HepG2 (cell line): ENCODE measurements around the gene TRMU. TPM values are rescaled to one million over a fixed set of nuclear protein-coding genes. Genes with fewer than 3 reads are reported as not detected.

ENCODE experiments used
- AGO1 ChIP-seq: fragments of 200-400 bp; formaldehyde crosslinking; IDR thresholded peaks from 2 replicates; pipeline ENCODE4 v1.6.1; 2017; ENCODE audit warnings: mild to moderate bottlenecking, low read depth, low read length, moderate library complexity; ENCODE audit not compliant: poor library complexity, severe bottlenecking
- CBX1 ChIP-seq: IDR thresholded peaks from one replicate; pipeline ENCODE4 v1.6.1; 2016; ENCODE audit warnings: antibody characterized with exemption, low read depth
- CERS6 ChIP-seq: sonication (generic); formaldehyde crosslinking; IDR thresholded peaks from 2 replicates; pipeline ENCODE4 v1.5.0; 2020; ENCODE audit warnings: missing genetic modification reagents
- CTCF ChIP-seq: sonication (generic); formaldehyde crosslinking; IDR thresholded peaks from 2 replicates; pipeline ENCODE4 v1.5.0; 2020; ENCODE audit warnings: mild to moderate bottlenecking, missing genetic modification reagents, moderate library complexity
- ERF ChIP-seq: IDR thresholded peaks from 2 replicates; pipeline ENCODE4 v1.6.1; 2018; ENCODE audit warnings: missing biosample characterization, missing genetic modification reagents
- GZF1 ChIP-seq: sonication (generic); formaldehyde crosslinking; IDR thresholded peaks from 2 replicates; pipeline ENCODE4 v1.5.1; 2020; ENCODE audit warnings: mild to moderate bottlenecking, missing genetic modification reagents
- HDAC2 ChIP-seq: sonication (generic); formaldehyde crosslinking; IDR thresholded peaks from 2 replicates; pipeline ENCODE4 v1.4.0; 2020; ENCODE audit warnings: missing genetic modification reagents
- MED13 ChIP-seq: sonication (generic); formaldehyde crosslinking; IDR thresholded peaks from 2 replicates; pipeline ENCODE4 v1.5.0; 2020; ENCODE audit warnings: missing genetic modification reagents
- MLLT10 ChIP-seq: sonication (generic); formaldehyde crosslinking; IDR thresholded peaks from 2 replicates; pipeline ENCODE4 v1.4.0; 2020; ENCODE audit warnings: missing genetic modification reagents
- REPIN1 ChIP-seq: sonication (generic); formaldehyde crosslinking; IDR thresholded peaks from 2 replicates; pipeline ENCODE4 v1.8.0; 2022; ENCODE audit warnings: missing genetic modification reagents, low read depth, mild to moderate bottlenecking, borderline replicate concordance
- RFX5 ChIP-seq: IDR thresholded peaks from 2 replicates; pipeline ENCODE4 v1.6.1; 2011; ENCODE audit warnings: low read depth, low read length, improper control_type of control experiment
- SIN3B ChIP-seq: fragments of 150-350 bp; IDR thresholded peaks from 2 replicates; pipeline ENCODE4 v1.6.1; 2014; ENCODE audit warnings: low read length
- STAG1 ChIP-seq: sonication (generic); formaldehyde crosslinking; IDR thresholded peaks from 2 replicates; pipeline ENCODE4 v1.4.0; 2020; ENCODE audit warnings: missing genetic modification reagents
- ZBTB20 ChIP-seq: sonication (generic); formaldehyde crosslinking; IDR thresholded peaks from 2 replicates; pipeline ENCODE4 v1.8.1; 2023; ENCODE audit warnings: missing genetic modification reagents, low read depth, mild to moderate bottlenecking, borderline replicate concordance
- ZFP90 ChIP-seq: sonication (generic); formaldehyde crosslinking; IDR thresholded peaks from 2 replicates; pipeline ENCODE4 v1.8.0; 2022; ENCODE audit warnings: missing genetic modification reagents, mild to moderate bottlenecking, inconsistent platforms, borderline replicate concordance
- ZNF382 ChIP-seq: sonication (generic); formaldehyde crosslinking; IDR thresholded peaks from 2 replicates; pipeline ENCODE4 v1.5.0; 2020; ENCODE audit warnings: missing genetic modification reagents, mild to moderate bottlenecking, borderline replicate concordance
- ZNF546 ChIP-seq: sonication (generic); formaldehyde crosslinking; conservative IDR thresholded peaks from 2 replicates; pipeline ENCODE4 v1.8.1; 2023; ENCODE audit warnings: mild to moderate bottlenecking, missing genetic modification reagents
- ZNF878 ChIP-seq: sonication (generic); formaldehyde crosslinking; IDR thresholded peaks from 2 replicates; pipeline ENCODE4 v1.8.1; 2023; ENCODE audit warnings: mild to moderate bottlenecking, missing genetic modification reagents, moderate library complexity
- polyA plus RNA-seq, 8 experiments: library from polyadenylated mRNA; depleted of rRNA in 3 of 8; stranded (reverse) in 7 of 8; unstranded in 1 of 8; fragments of >200 nt; fragmentation: Illumina TruSeq in 4 of 8; extraction: Trizol in 4 of 8; gene quantifications; 2 replicates each; pipeline versions ENCODE4 v1.2.1 to v1.2.3, GENCODE V29; 2011 to 2016; ENCODE audit warnings: low read depth in 4 of 8, missing spikeins in 1 of 8, mixed read lengths in 1 of 8; ENCODE audit not compliant: insufficient read depth in 1 of 8
- total RNA-seq, 5 experiments: library from RNA; depleted of rRNA; stranded (reverse); fragments of >200 nt; fragmentation: Illumina TruSeq; extraction: Trizol; gene quantifications; 2 replicates each; pipeline ENCODE4 v1.2.3, GENCODE V29; 2016; ENCODE audit warnings: low read depth in 1 of 5
- TF ChIP-seq, protein P1 (sequence below), 2 experiments: sonication (generic) in 1 of 2; formaldehyde crosslinking in 1 of 2; IDR thresholded peaks; 2 replicates each; pipeline versions ENCODE4 v1.4.0 to v1.6.1; 2016 to 2020; ENCODE audit warnings: borderline replicate concordance in 1 of 2, low read depth in 1 of 2, mild to moderate bottlenecking in 1 of 2, missing genetic modification reagents in 1 of 2
- TF ChIP-seq, protein P2 (sequence below): sonication (generic); formaldehyde crosslinking; IDR thresholded peaks from 2 replicates; pipeline ENCODE4 v1.5.0; 2020; ENCODE audit warnings: missing genetic modification reagents, mild to moderate bottlenecking, borderline replicate concordance

Gene TRMU
- total and polyA plus RNA-seq, 2 of the 13 experiments (the other 11 are each of a cell fraction or from before 2014, with no cell fraction given), result 31.0 to 50.2 TPM

DNA sequence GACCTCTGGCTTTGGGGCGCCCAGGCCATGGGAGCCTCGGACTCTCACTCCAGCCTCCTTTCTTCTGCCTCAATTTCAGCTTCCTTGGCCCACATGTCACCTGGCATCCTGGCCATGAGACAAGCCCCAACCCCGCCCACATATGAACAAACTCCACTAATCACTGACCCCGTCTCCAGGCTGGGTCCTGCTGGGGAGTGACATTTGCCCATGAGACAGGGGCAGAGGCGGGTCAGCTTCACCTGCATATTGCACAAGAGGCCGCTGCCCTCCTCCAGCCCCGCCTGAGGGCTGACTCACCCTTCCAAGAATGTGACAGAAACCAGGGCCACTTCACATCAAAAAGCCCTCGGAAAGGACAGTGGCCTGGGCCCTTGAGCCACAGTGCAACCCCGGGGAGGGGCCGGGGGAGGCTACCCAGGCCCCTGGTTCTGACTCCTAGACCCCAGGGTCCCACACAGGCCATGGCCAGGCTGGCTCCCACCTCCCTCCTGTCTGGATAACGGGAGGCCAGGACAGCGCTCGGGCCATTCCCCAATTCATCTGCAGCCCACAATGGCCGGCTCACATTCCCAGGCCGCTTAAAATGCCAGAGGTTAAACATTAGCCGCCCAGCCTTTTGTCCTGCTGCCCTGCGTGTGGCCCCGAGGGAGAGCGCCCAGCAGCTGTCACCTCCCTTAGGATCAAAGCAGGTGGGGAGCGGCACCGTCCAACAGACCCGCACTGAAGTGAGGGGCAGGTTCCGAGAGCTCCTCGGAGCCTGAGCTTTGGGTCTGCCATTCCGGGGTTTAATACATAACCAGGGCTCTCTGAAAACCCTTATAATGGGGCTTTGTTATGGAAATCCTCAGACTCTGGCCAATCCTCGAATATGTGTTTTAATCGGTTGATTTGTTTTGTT is 42.3 kb downstream of the TRMU start (continued):
- TF ChIP-seq, protein P1, sequence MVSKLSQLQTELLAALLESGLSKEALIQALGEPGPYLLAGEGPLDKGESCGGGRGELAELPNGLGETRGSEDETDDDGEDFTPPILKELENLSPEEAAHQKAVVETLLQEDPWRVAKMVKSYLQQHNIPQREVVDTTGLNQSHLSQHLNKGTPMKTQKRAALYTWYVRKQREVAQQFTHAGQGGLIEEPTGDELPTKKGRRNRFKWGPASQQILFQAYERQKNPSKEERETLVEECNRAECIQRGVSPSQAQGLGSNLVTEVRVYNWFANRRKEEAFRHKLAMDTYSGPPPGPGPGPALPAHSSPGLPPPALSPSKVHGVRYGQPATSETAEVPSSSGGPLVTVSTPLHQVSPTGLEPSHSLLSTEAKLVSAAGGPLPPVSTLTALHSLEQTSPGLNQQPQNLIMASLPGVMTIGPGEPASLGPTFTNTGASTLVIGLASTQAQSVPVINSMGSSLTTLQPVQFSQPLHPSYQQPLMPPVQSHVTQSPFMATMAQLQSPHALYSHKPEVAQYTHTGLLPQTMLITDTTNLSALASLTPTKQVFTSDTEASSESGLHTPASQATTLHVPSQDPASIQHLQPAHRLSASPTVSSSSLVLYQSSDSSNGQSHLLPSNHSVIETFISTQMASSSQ (IDR thresholded peaks at IDR 0.05; ENCODE audit: low read depth), result peak; percentile 91
- TF ChIP-seq, protein P1 (CRISPR knock-in tag; IDR thresholded peaks at IDR 0.05; ENCODE audit: borderline replicate concordance), result peak; percentile 98
- TF ChIP-seq ZNF878 (CRISPR knock-in tag), result peak; percentile 77; the same call in 1 of the 2 replicates
- TF ChIP-seq AGO1, result no peak
- no peak for TF ChIP-seq ZNF546 (CRISPR knock-in tag)
- no peak for TF ChIP-seq RFX5
- TF ChIP-seq REPIN1 (CRISPR knock-in tag), result peak; percentile 55; the same call in 1 of the 2 replicates
- TF ChIP-seq, protein P2, sequence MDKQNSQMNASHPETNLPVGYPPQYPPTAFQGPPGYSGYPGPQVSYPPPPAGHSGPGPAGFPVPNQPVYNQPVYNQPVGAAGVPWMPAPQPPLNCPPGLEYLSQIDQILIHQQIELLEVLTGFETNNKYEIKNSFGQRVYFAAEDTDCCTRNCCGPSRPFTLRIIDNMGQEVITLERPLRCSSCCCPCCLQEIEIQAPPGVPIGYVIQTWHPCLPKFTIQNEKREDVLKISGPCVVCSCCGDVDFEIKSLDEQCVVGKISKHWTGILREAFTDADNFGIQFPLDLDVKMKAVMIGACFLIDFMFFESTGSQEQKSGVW (CRISPR knock-in tag), result no peak
- TF ChIP-seq HDAC2 (CRISPR knock-in tag), result peak; percentile 89
- TF ChIP-seq MED13 (CRISPR knock-in tag), result peak; percentile 67; the same call in 1 of the 2 replicates
- TF ChIP-seq ZFP90 (CRISPR knock-in tag), result no peak; the same call in 1 of the 2 replicates
- TF ChIP-seq ERF (CRISPR knock-in tag), result peak; percentile 81; the same call in 1 of the 2 replicates
- TF ChIP-seq ZNF382 (CRISPR knock-in tag), result no peak
- no peak for TF ChIP-seq CERS6
- TF ChIP-seq SIN3B, result no peak
- peak; percentile 38 for TF ChIP-seq CTCF
- no peak for TF ChIP-seq CBX1
- TF ChIP-seq GZF1, result no peak
- no peak for TF ChIP-seq MLLT10 (CRISPR knock-in tag)
- peak; percentile 83; the same call in 1 of the 2 replicates for TF ChIP-seq ZBTB20 (CRISPR knock-in tag)
- TF ChIP-seq STAG1, result peak; percentile 20; the same call in 1 of the 2 replicates
